HL-60 (cell line): Measurements from ENCODE around the gene PCNA.

Experiments used
- DNase-seq, 2 experiments: peaks; one replicate each; pipeline ENCODE4 v3.0.0-alpha.2; 2010 to 2020; ENCODE audit warnings: low read depth in 1 of 2, low spot score in 1 of 2
- H3K27ac ChIP-seq: fragments of 250-450 bp; sonication (Bioruptor Pico); replicated peaks from 2 replicates; pipeline ENCODE4 v1.5.1; 2020; ENCODE audit warnings: mild to moderate bottlenecking, moderate library complexity
- H3K27me3 ChIP-seq: fragments of 250-450 bp; sonication (Bioruptor Pico); 2 replicates; pipeline ENCODE4 v1.5.1; 2021; ENCODE audit warnings: mild to moderate bottlenecking, moderate library complexity; ENCODE audit not compliant: insufficient read depth, poor library complexity, severe bottlenecking
- H3K4me3 ChIP-seq: replicated peaks from 2 replicates; pipeline ENCODE4 v1.5.1; 2011; ENCODE audit warnings: mild to moderate bottlenecking, control low read depth, low read length; ENCODE audit not compliant: insufficient read depth
- GABPA ChIP-seq: IDR thresholded peaks from 2 replicates; pipeline ENCODE4 v1.6.1; 2012; ENCODE audit warnings: low read depth
- POLR2AphosphoS5 ChIP-seq: IDR thresholded peaks from 2 replicates; pipeline ENCODE4 v1.6.1; 2012; ENCODE audit warnings: low read depth
- SPI1 ChIP-seq: IDR thresholded peaks from 2 replicates; pipeline ENCODE4 v1.6.1; 2012; ENCODE audit warnings: low read depth, mild to moderate bottlenecking, borderline replicate concordance
- TF ChIP-seq, protein P1 (sequence below): IDR thresholded peaks from 2 replicates; pipeline ENCODE4 v1.6.1; 2012; ENCODE audit warnings: low read depth; ENCODE audit not compliant: insufficient replicate concordance
- TF ChIP-seq, protein P2 (sequence below): IDR thresholded peaks from one replicate; pipeline ENCODE4 v1.5.1; 2011; ENCODE audit warnings: low read length, control low read depth, inconsistent platforms; ENCODE audit not compliant: insufficient read depth

The PCNA gene

DNA sequence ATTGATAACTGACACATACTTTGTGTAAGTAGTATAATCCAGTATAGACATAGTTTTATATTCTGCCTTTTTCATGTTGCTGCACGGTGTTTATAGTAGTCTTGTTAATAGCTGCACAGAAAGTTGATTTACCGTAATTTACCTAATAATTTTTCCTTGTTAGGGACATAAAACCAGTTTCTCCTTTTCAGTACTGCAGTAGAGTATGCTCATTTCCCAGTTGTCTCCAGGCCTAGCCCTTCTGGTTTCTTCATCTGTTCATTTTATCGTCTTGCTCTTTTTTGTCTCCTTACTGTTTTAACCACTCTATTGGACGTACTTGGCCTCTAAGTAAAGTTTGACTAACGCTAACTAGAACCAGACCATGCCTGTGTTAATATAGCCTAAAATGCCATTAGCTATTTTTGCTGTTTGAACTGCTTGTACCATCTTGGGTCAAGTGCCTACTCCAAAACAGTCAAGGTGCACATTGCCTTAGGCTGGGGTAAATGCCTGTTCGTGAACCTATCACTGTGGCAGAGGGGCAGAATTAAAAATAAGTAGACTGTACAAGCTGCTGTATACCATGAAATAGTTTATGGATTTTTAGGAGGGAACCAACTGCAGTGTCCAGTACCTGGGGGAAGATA is 41.9 kb upstream of the PCNA start:
- DNase-seq: no peak
- Histone ChIP-seq H3K4me3 (no peak overlapping the region), H3K27ac (no peak overlapping the region), H3K27me3 (no peaks in the 10 kb centered on the region)
- TF ChIP-seq GABPA: no peak
- TF ChIP-seq, protein P1, sequence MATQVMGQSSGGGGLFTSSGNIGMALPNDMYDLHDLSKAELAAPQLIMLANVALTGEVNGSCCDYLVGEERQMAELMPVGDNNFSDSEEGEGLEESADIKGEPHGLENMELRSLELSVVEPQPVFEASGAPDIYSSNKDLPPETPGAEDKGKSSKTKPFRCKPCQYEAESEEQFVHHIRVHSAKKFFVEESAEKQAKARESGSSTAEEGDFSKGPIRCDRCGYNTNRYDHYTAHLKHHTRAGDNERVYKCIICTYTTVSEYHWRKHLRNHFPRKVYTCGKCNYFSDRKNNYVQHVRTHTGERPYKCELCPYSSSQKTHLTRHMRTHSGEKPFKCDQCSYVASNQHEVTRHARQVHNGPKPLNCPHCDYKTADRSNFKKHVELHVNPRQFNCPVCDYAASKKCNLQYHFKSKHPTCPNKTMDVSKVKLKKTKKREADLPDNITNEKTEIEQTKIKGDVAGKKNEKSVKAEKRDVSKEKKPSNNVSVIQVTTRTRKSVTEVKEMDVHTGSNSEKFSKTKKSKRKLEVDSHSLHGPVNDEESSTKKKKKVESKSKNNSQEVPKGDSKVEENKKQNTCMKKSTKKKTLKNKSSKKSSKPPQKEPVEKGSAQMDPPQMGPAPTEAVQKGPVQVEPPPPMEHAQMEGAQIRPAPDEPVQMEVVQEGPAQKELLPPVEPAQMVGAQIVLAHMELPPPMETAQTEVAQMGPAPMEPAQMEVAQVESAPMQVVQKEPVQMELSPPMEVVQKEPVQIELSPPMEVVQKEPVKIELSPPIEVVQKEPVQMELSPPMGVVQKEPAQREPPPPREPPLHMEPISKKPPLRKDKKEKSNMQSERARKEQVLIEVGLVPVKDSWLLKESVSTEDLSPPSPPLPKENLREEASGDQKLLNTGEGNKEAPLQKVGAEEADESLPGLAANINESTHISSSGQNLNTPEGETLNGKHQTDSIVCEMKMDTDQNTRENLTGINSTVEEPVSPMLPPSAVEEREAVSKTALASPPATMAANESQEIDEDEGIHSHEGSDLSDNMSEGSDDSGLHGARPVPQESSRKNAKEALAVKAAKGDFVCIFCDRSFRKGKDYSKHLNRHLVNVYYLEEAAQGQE: no peak
- TF ChIP-seq, protein P2, sequence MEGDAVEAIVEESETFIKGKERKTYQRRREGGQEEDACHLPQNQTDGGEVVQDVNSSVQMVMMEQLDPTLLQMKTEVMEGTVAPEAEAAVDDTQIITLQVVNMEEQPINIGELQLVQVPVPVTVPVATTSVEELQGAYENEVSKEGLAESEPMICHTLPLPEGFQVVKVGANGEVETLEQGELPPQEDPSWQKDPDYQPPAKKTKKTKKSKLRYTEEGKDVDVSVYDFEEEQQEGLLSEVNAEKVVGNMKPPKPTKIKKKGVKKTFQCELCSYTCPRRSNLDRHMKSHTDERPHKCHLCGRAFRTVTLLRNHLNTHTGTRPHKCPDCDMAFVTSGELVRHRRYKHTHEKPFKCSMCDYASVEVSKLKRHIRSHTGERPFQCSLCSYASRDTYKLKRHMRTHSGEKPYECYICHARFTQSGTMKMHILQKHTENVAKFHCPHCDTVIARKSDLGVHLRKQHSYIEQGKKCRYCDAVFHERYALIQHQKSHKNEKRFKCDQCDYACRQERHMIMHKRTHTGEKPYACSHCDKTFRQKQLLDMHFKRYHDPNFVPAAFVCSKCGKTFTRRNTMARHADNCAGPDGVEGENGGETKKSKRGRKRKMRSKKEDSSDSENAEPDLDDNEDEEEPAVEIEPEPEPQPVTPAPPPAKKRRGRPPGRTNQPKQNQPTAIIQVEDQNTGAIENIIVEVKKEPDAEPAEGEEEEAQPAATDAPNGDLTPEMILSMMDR: no peak
- TF ChIP-seq POLR2AphosphoS5: no peak
- TF ChIP-seq SPI1: no peak

DNA sequence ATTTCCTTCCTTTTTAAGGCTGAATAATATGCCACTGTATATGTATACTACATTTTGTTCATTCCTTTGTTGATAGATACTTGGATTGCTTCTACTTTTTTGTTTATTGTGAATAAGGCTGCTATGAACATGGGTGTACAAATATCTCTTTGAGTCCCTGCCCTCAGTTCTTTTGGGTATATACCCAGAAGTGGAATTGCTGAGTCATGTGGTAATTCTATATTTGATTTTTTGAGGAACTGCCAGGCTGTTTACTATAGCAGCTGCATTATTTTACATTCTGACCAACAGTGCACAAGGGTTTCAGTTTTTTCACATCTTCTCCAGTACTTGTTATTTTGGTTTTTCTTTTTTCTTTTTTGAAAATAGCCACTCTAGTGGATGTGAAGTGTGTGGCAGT is 41.1 kb upstream of the PCNA start:
- DNase-seq: no peak
- H3K4me3 ChIP-seq: no peak overlapping the region
- TF ChIP-seq, protein P2: no peak
- peak; percentile 61; the same call in 1 of the 2 replicates for TF ChIP-seq SPI1
- H3K27me3 ChIP-seq: no peaks in the 10 kb centered on the region
- no peak overlapping the region for H3K27ac ChIP-seq

DNA sequence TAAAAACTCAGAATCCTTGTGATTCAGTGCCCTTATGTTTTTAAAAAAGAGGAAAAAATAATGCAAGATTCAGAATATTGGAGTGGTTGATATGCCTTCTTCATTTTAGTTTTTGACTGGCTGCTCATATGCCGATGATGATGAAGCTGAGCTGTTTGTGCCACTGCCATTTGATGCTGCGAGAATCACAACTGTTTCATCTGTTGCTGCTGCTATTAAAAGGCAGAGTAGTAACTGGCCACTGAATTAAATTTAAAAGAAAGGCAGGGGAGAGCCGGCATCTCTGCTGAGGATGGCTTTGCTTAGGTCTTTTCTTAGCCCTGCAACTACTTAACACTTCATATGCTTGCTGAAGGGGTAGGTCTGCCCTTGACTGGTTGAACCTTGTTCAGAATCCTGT is 40.2 kb upstream of the PCNA start:
- TF ChIP-seq, protein P1: no peak
- TF ChIP-seq SPI1: no peak
- TF ChIP-seq GABPA: no peak
- TF ChIP-seq, protein P2: no peak
- TF ChIP-seq POLR2AphosphoS5: no peak
- Histone ChIP-seq H3K4me3 (no peak overlapping the region), H3K27me3 (no peaks in the 10 kb centered on the region), H3K27ac (no peak overlapping the region)
- DNase-seq: no peak
